ENCODE results near the gene CENPS. TPM values are rescaled to one million over a fixed set of nuclear protein-coding genes. Genes with fewer than 3 reads are reported as not detected.

Gene CENPS
- total and polyA plus RNA-seq, 9 of the 15 experiments (the other 6 are each of a cell fraction or from before 2014, with no cell fraction given) = 10.2 to 36.0 (median 26.0) TPM

DNA sequence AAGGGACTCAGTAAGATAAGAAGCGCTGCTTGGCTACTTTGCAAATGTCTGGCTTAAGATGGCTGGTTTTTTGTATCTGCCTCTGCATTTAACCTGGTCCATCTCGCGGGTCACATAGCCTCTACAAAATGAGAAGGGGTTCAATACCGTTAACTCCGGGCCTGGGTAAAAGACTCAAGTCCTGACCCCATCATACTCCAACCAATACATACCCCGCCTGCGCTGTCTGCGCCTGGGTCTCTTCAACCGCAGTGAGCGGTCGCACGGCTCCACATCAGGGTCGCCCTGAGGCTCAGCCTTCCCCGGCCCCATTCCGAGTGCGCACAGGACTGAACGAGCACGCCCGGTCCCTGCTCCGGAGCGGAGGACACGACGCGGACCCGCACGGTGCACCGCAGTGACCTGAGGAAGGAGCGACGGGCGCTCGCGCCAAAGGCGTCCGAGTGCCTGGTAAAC is 31.9 kb upstream of the CENPS start (continued):
- TF ChIP-seq, protein P1, sequence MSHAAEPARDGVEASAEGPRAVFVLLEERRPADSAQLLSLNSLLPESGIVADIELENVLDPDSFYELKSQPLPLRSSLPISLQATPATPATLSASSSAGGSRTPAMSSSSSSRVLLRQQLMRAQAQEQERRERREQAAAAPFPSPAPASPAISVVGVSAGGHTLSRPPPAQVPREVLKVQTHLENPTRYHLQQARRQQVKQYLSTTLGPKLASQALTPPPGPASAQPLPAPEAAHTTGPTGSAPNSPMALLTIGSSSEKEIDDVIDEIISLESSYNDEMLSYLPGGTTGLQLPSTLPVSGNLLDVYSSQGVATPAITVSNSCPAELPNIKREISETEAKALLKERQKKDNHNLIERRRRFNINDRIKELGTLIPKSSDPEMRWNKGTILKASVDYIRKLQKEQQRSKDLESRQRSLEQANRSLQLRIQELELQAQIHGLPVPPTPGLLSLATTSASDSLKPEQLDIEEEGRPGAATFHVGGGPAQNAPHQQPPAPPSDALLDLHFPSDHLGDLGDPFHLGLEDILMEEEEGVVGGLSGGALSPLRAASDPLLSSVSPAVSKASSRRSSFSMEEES (CRISPR knock-in tag; IDR thresholded peaks at IDR 0.05) = no peak
- TF ChIP-seq CCNT2 (IDR thresholded peaks at IDR 0.05; ENCODE audit: borderline replicate concordance, extremely low read depth, insufficient read length, low read depth, low read length) = no peak
- no peak for TF ChIP-seq CBX3 (IDR thresholded peaks at IDR 0.05; ENCODE audit: borderline replicate concordance in 1 of 2, low read length in 2 of 2)
- TF ChIP-seq PYGO2 (tag; IDR thresholded peaks at IDR 0.05) = no peak
- no peak for TF ChIP-seq SNRNP70 (optimal IDR thresholded peaks at IDR 0.05; ENCODE audit: low read depth, low read length)
- peak; percentile 61; the same call in 1 of the 2 replicates for TF ChIP-seq ZNF24 (IDR thresholded peaks at IDR 0.05)
- TF ChIP-seq, protein P2, sequence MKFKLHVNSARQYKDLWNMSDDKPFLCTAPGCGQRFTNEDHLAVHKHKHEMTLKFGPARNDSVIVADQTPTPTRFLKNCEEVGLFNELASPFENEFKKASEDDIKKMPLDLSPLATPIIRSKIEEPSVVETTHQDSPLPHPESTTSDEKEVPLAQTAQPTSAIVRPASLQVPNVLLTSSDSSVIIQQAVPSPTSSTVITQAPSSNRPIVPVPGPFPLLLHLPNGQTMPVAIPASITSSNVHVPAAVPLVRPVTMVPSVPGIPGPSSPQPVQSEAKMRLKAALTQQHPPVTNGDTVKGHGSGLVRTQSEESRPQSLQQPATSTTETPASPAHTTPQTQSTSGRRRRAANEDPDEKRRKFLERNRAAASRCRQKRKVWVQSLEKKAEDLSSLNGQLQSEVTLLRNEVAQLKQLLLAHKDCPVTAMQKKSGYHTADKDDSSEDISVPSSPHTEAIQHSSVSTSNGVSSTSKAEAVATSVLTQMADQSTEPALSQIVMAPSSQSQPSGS (CRISPR knock-in tag; IDR thresholded peaks at IDR 0.05) = no peak
- no peak for TF ChIP-seq RAD51 (IDR thresholded peaks at IDR 0.05; ENCODE audit: borderline replicate concordance, low read depth)
- TF ChIP-seq ETV5 (CRISPR knock-in tag; IDR thresholded peaks at IDR 0.05; ENCODE audit: low read depth) = peak; percentile 11; the same call in 1 of the 2 replicates
- no peak for TF ChIP-seq SRSF7 (optimal IDR thresholded peaks at IDR 0.05; ENCODE audit: low read depth, low read length)
- no peak for TF ChIP-seq FOXM1 (IDR thresholded peaks at IDR 0.05; ENCODE audit: low read depth)
- no peak for TF ChIP-seq FOXM1 (CRISPR knock-in tag; IDR thresholded peaks at IDR 0.05; ENCODE audit: low read depth)
- no peak for TF ChIP-seq CBX1 (IDR thresholded peaks at IDR 0.05; ENCODE audit: low read depth)
- TF ChIP-seq ETV6 (IDR thresholded peaks at IDR 0.05; ENCODE audit: borderline replicate concordance in 1 of 2, low read depth in 2 of 2, low read length in 1 of 2) = no peak; a peak in 1 of 4 replicates
- peak; percentile 48; the same call in 1 of the 2 replicates for TF ChIP-seq ETV6 (CRISPR knock-in tag; IDR thresholded peaks at IDR 0.05; ENCODE audit: borderline replicate concordance)
- TF ChIP-seq, protein P3, sequence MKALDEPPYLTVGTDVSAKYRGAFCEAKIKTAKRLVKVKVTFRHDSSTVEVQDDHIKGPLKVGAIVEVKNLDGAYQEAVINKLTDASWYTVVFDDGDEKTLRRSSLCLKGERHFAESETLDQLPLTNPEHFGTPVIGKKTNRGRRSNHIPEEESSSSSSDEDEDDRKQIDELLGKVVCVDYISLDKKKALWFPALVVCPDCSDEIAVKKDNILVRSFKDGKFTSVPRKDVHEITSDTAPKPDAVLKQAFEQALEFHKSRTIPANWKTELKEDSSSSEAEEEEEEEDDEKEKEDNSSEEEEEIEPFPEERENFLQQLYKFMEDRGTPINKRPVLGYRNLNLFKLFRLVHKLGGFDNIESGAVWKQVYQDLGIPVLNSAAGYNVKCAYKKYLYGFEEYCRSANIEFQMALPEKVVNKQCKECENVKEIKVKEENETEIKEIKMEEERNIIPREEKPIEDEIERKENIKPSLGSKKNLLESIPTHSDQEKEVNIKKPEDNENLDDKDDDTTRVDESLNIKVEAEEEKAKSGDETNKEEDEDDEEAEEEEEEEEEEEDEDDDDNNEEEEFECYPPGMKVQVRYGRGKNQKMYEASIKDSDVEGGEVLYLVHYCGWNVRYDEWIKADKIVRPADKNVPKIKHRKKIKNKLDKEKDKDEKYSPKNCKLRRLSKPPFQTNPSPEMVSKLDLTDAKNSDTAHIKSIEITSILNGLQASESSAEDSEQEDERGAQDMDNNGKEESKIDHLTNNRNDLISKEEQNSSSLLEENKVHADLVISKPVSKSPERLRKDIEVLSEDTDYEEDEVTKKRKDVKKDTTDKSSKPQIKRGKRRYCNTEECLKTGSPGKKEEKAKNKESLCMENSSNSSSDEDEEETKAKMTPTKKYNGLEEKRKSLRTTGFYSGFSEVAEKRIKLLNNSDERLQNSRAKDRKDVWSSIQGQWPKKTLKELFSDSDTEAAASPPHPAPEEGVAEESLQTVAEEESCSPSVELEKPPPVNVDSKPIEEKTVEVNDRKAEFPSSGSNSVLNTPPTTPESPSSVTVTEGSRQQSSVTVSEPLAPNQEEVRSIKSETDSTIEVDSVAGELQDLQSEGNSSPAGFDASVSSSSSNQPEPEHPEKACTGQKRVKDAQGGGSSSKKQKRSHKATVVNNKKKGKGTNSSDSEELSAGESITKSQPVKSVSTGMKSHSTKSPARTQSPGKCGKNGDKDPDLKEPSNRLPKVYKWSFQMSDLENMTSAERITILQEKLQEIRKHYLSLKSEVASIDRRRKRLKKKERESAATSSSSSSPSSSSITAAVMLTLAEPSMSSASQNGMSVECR (CRISPR knock-in tag; IDR thresholded peaks at IDR 0.05) = no peak
- TF ChIP-seq HNRNPK (IDR thresholded peaks at IDR 0.05; ENCODE audit: low read depth, low read length, poor library complexity, severe bottlenecking) = no peak
- TF ChIP-seq RBM25 (IDR thresholded peaks at IDR 0.05; ENCODE audit: low read depth, low read length, severe bottlenecking) = no peak
- TF ChIP-seq, protein P4, sequence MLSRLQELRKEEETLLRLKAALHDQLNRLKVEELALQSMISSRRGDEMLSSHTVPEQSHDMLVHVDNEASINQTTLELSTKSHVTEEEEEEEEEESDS (CRISPR knock-in tag; IDR thresholded peaks at IDR 0.05) = no peak

Data from K562 (cell line).